Measurements from ENCODE around the gene LRRC8A.

GRCh38 chr9:128895556-128895955, 13.6 kb downstream of the LRRC8A start:
- TF ChIP-seq EZH2 (IDR thresholded peaks at IDR 0.05; ENCODE audit: insufficient read depth, poor library complexity, severe bottlenecking) (no peak), EZH2phosphoT487 (IDR thresholded peaks at IDR 0.05; ENCODE audit: insufficient read depth, low read depth) (no peak)
